OCI-LY7 (cell line): Measurements from ENCODE around the gene EML3. TPM values are rescaled to one million over a fixed set of nuclear protein-coding genes. Genes with fewer than 3 reads are reported as not detected.
"Not testable (repeated sequence)": the region's sequence is repeated elsewhere in the genome, so short reads cannot be mapped to it uniquely, and the experiment has no call there.

Experiments
- BruUV-seq: library from RNA; stranded (reverse); fragments of 400-500 nt; replicated peaks from 2 replicates; lab custom pipeline; 2021; lab: Mats Ljungman, UMichigan
- CTCF ChIA-PET: fragments of 300-600 bp; sonication (Branson Sonifier 250); formaldehyde crosslinking; loops from one replicate; lab custom pipeline; 2022; ENCODE audit warnings: antibody characterized with exemption; ENCODE audit not compliant: unreplicated experiment; lab: Charles Lee
- POLR2A ChIA-PET: fragments of 300-600 bp; sonication (Branson Sonifier 250); formaldehyde crosslinking; loops from one replicate; lab custom pipeline; 2022; ENCODE audit warnings: antibody characterized with exemption; lab: Charles Lee
- DNase-seq: peaks from one replicate; pipeline ENCODE4 v3.0.0-alpha.2; 2015; ENCODE audit warnings: low spot score
- H2AFZ ChIP-seq: fragments of 200-600 bp; sonication (generic), shearing (Covaris generic); 2 replicates; pipeline ENCODE4 v1.6.1; 2014; ENCODE audit warnings: mild to moderate bottlenecking, antibody characterized with exemption, low read length, moderate library complexity
- H3K27ac ChIP-seq: fragments of 200-600 bp; sonication (generic); 2 replicates; pipeline ENCODE4 v1.5.1; 2014; ENCODE audit warnings: mixed run types, low read depth, mild to moderate bottlenecking, moderate library complexity, low read length, inconsistent platforms; ENCODE audit not compliant: poor library complexity, severe bottlenecking
- H3K36me3 ChIP-seq: fragments of 200-600 bp; sonication (generic); 2 replicates; pipeline ENCODE4 v1.6.1; 2014; ENCODE audit warnings: mild to moderate bottlenecking, antibody characterized with exemption, low read length, moderate library complexity, mixed read lengths; ENCODE audit not compliant: insufficient read depth
- H3K4me1 ChIP-seq: fragments of 200-600 bp; sonication (generic); 2 replicates; pipeline ENCODE4 v1.5.1; 2014; ENCODE audit warnings: mild to moderate bottlenecking, low read length; ENCODE audit not compliant: insufficient read depth, poor library complexity, severe bottlenecking
- H3K4me2 ChIP-seq: fragments of 200-600 bp; sonication (generic); 2 replicates; pipeline ENCODE4 v1.6.1; 2014; ENCODE audit warnings: mild to moderate bottlenecking, low read length
- H3K4me3 ChIP-seq: fragments of 200-600 bp; sonication (generic); 2 replicates; pipeline ENCODE4 v1.5.1; 2014; ENCODE audit warnings: mild to moderate bottlenecking, low read depth, low read length; ENCODE audit not compliant: poor library complexity, severe bottlenecking
- H3K79me2 ChIP-seq: fragments of 200-600 bp; sonication (generic); 2 replicates; pipeline ENCODE4 v1.6.1; 2016; ENCODE audit warnings: low read depth, mild to moderate bottlenecking, low read length, moderate library complexity, mixed read lengths; ENCODE audit not compliant: insufficient read depth
- H3K9me2 ChIP-seq: fragments of 200-600 bp; sonication (generic); 2 replicates; pipeline ENCODE4 v1.6.1; 2016; ENCODE audit warnings: mild to moderate bottlenecking, low read length, mixed read lengths; ENCODE audit not compliant: insufficient read depth
- H3K9me3 ChIP-seq: fragments of 200-600 bp; sonication (generic); 2 replicates; pipeline ENCODE4 v1.6.1; 2014; ENCODE audit warnings: mild to moderate bottlenecking, mixed run types, low read length, mixed read lengths
- H4K20me1 ChIP-seq: fragments of 200-600 bp; sonication (generic); 2 replicates; pipeline ENCODE4 v1.6.1; 2014; ENCODE audit warnings: mild to moderate bottlenecking, antibody characterized with exemption, low read length, moderate library complexity, mixed read lengths; ENCODE audit not compliant: insufficient read depth
- EZH2phosphoT487 ChIP-seq: fragments of 200-600 bp; sonication (generic); IDR thresholded peaks from 2 replicates; pipeline ENCODE4 v1.6.1; 2018; ENCODE audit warnings: low read depth, borderline replicate concordance, mild to moderate bottlenecking, mixed run types, antibody characterized with exemption, low read length, moderate library complexity, mixed read lengths
- intact Hi-C: fragments of 100-400 bp; cut with micrococcal nuclease; formaldehyde crosslinking; loops from one replicate; pipeline ENCODE4 v1.10.0; 2022; ENCODE audit not compliant: unreplicated experiment
- total RNA-seq, 2 experiments: library from RNA; depleted of rRNA in 1 of 2; stranded (reverse); fragments of >200 nt in 1 of 2; shearing (Covaris generic) in 1 of 2; gene quantifications; 2 replicates each; pipeline ENCODE4 v1.2.3, GENCODE V29; 2014 to 2022
- TF ChIP-seq, protein P1 (sequence below): fragments of 200-600 bp; sonication (generic); conservative IDR thresholded peaks from 2 replicates; pipeline ENCODE4 v1.5.1; 2014; ENCODE audit warnings: mild to moderate bottlenecking, antibody characterized with exemption, low read length, moderate library complexity, mixed read lengths

The EML3 gene
- total RNA-seq, 2 experiments from 2014 or later, result 52.8 to 81.6 TPM

DNA sequence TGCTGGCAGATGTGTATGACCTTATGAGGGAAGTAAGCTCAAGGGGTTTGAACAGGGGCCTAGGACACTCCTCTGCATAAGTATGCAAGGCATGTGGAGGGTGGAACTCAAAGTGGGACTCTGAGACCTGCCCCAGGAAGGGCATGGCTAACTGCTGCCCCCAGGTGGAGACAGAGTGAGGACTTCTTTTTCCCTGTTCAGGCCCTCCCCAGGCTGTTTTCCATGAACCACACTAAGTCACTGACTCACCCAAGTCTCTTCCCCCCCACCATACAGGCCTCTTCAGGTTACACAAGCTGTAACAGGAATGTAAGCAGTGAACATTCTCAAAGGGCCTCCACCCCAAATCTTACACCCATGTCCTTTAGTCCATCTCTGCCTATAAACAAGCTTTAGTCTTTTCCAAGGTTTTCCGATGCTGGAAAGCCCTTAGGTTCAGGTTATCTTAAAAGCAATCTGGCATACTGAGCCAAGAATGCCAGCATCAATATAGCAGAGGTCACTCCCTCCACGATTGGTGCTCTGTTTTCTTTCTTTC, 51.9 kb downstream of the EML3 start:
- intact Hi-C loops, result no loop called here
- H3K9me3 ChIP-seq, result no peaks in the 10 kb centered on the region
- H4K20me1 ChIP-seq, result peaks cover 10% of the 10 kb centered on the region; the same call in 1 of the 2 replicates
- DNase-seq, result peak; percentile 47
- no peak overlapping the region for H2AFZ ChIP-seq
- no peak overlapping the region for H3K4me2 ChIP-seq
- no peaks in the 10 kb centered on the region for H3K9me2 ChIP-seq
- ChIA-PET POLR2A (interaction anchor here (1.0 kb wide), 2 partner anchors 12 kb away, joined by 3 to 4 read pairs; no protein-coding TSS in a partner anchor), CTCF (no interaction called here)
- peaks cover 100% of the 10 kb centered on the region for H3K36me3 ChIP-seq
- H3K27ac ChIP-seq, result no peak overlapping the region
- peaks cover 28% of the 10 kb centered on the region for H3K4me1 ChIP-seq
- TF ChIP-seq, protein P1, sequence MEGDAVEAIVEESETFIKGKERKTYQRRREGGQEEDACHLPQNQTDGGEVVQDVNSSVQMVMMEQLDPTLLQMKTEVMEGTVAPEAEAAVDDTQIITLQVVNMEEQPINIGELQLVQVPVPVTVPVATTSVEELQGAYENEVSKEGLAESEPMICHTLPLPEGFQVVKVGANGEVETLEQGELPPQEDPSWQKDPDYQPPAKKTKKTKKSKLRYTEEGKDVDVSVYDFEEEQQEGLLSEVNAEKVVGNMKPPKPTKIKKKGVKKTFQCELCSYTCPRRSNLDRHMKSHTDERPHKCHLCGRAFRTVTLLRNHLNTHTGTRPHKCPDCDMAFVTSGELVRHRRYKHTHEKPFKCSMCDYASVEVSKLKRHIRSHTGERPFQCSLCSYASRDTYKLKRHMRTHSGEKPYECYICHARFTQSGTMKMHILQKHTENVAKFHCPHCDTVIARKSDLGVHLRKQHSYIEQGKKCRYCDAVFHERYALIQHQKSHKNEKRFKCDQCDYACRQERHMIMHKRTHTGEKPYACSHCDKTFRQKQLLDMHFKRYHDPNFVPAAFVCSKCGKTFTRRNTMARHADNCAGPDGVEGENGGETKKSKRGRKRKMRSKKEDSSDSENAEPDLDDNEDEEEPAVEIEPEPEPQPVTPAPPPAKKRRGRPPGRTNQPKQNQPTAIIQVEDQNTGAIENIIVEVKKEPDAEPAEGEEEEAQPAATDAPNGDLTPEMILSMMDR, result peak; percentile 75
- no peak for TF ChIP-seq EZH2phosphoT487
- no peak overlapping the region for H3K4me3 ChIP-seq
- no TSS peak for BruUV-seq
- peaks cover 13% of the 10 kb centered on the region; the same call in 1 of the 2 replicates for H3K79me2 ChIP-seq

DNA sequence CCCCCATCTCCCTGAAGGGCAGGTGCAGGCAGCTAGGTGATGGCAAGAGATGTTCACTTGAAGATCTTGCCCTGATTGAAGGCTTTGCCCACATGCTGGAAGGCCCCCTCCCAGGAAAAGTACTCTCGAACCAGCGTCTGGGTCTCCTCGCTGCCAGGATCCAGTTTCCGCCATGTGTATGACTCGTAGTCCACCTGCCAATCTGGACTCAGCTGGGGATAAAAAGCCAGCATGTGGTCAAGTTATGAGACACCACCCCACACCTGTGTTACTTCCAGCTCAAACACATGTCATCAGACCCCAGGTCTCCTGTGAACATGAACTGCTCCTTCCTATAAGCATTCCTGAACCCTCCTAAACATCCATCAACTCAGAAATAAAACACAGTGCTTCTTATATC, 52.9 kb downstream of the EML3 start:
- H3K9me3 ChIP-seq, H3K27ac ChIP-seq, H3K4me3 ChIP-seq, H2AFZ ChIP-seq, H3K4me2 ChIP-seq, CTCF ChIA-PET, DNase-seq, H4K20me1 ChIP-seq, intact Hi-C loops, H3K79me2 ChIP-seq, H3K9me2 ChIP-seq: not testable (repeated sequence)
- Histone ChIP-seq H3K36me3 (peaks cover 100% of the 10 kb centered on the region), H3K4me1 (peaks cover 33% of the 10 kb centered on the region)
- TSS peak; percentile 100 for BruUV-seq
- POLR2A ChIA-PET, result interaction anchor here (1.0 kb wide), 1 partner anchor 13 kb away, joined by 4 read pairs; no protein-coding TSS in a partner anchor

DNA sequence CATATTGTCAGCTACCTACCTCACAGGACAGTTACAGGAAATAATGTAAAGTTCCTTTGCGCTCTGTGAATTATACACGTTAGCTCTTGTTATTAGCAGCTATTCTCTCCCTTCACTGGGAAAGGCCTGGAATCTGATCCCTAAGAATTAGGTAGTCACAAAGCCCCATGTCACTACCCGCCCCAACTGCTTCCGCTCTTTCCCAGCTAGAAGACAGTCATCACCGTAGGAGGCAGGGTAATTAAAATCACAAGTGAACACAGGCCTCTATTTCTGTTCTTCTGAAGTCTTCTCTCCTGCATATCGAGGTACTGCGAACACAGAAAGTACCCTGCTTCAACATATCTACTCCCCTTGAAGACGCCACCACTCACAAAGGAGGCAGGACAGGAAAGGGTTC, 53.4 kb downstream of the EML3 start:
- ChIA-PET POLR2A (interaction anchor here (0.6 kb wide), 1 partner anchor 96 kb away, joined by 10 read pairs; no protein-coding TSS in a partner anchor), CTCF (no interaction called here)
- Histone ChIP-seq H4K20me1 (0 out of 2 replicates have a peak, but pooled peaks cover 4% of the 10 kb centered on the region), H3K9me3 (no peaks in the 10 kb centered on the region), H3K36me3 (peaks cover 100% of the 10 kb centered on the region), H3K4me3 (no peak overlapping the region), H3K79me2 (0 out of 2 replicates have a peak, but pooled peaks cover 7% of the 10 kb centered on the region), H3K4me2 (no peak overlapping the region), H3K27ac (no peak overlapping the region), H2AFZ (no peak overlapping the region), H3K4me1 (peaks cover 33% of the 10 kb centered on the region), H3K9me2 (no peaks in the 10 kb centered on the region)
- DNase-seq, result no peak
- intact Hi-C loops, result no loop called here
- TF ChIP-seq, protein P1, result no peak
- no TSS peak for BruUV-seq
